Activated CD4-positive, alpha-beta T cell treated with anti-CD3 and anti-CD28 coated beads for 4 hours (primary cell): Measurements from ENCODE around the gene CEP250.
A peak's percentile ranks its signal among the peaks of the same experiment; 100 is the strongest.
"Not testable (repeated sequence)": the region's sequence is repeated elsewhere in the genome, so short reads cannot be mapped to it uniquely, and the experiment has no call there.

Experiments
- DNase-seq, 2 donors: peaks; one replicate each; pipeline ENCODE4 v3.0.0-alpha.2; 2020

The CEP250 gene

DNA sequence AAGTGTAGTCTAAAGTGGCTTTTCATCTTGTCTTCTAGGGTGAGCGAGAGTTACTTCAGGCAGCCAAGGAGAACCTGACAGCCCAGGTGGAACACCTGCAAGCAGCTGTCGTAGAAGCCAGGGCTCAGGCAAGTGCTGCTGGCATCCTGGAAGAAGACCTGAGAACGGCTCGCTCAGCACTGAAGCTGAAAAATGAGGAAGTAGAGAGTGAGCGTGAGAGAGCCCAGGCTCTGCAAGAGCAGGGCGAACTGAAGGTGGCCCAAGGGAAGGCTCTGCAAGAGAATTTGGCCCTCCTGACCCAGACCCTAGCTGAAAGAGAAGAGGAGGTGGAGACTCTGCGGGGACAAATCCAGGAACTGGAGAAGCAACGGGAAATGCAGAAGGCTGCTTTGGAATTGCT is 47.0 kb downstream of the CEP250 start:
- no peak for DNase-seq

DNA sequence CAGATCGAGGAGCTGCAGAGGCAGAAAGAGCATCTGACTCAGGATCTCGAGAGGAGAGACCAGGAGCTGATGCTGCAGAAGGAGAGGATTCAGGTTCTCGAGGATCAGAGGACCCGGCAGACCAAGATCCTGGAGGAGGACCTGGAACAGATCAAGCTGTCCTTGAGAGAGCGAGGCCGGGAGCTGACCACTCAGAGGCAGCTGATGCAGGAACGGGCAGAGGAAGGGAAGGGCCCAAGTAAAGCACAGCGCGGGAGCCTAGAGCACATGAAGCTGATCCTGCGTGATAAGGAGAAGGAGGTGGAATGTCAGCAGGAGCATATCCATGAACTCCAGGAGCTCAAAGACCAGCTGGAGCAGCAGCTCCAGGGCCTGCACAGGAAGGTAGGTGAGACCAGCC is 47.9 kb downstream of the CEP250 start:
- DNase-seq = no peak

DNA sequence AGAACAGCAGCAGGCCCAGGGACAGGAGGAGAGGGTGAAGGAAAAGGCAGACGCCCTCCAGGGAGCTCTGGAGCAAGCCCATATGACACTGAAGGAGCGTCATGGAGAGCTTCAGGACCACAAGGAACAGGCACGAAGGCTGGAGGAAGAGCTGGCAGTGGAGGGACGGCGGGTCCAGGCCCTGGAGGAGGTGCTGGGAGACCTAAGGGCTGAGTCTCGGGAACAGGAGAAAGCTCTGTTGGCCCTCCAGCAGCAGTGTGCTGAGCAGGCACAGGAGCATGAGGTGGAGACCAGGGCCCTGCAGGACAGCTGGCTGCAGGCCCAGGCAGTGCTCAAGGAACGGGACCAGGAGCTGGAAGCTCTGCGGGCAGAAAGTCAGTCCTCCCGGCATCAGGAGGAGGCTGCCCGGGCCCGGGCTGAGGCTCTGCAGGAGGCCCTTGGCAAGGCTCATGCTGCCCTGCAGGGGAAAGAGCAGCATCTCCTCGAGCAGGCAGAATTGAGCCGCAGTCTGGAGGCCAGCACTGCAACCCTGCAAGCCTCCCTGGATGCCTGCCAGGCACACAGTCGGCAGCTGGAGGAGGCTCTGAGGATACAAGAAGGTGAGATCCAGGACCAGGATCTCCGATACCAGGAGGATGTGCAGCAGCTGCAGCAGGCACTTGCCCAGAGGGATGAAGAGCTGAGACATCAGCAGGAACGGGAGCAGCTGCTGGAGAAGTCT is 48.6 kb downstream of the CEP250 start:
- DNase-seq = no peak

DNA sequence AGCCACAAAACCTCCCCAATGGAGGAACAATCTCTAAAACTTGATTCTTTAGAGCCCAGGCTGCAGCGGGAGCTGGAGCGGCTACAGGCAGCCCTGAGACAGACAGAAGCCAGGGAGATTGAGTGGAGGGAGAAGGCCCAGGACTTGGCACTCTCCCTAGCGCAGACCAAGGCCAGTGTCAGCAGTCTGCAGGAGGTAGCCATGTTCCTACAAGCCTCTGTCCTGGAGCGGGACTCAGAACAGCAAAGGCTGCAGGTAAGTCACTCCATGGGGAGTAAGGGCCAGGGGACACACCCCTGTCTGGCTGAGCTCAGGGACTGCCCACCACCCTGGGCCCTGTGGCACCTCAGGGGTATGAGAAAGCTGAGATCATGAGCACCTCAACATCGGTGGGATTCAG is 49.4 kb downstream of the CEP250 start:
- DNase-seq = no peak

DNA sequence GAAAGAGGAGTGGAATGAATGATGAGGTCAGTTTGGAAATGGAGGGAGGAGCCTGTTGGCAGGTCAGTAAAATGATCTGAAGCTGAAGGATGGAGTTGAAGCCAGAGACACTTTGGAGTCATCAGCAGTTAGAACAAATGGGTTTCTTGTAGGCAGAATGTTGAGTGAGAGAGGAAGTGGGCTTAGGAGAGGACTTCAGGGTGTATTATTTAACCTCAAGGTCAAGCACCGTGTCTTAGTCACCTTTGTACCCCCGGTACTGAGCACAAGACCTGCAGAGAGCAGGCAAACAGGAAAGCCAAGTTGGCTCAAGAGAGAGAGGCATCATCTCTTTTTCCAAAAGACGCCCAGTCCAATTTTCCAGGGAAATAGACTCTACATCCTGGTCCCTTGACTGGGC is 50.8 kb downstream of the CEP250 start:
- DNase-seq = no peak

DNA sequence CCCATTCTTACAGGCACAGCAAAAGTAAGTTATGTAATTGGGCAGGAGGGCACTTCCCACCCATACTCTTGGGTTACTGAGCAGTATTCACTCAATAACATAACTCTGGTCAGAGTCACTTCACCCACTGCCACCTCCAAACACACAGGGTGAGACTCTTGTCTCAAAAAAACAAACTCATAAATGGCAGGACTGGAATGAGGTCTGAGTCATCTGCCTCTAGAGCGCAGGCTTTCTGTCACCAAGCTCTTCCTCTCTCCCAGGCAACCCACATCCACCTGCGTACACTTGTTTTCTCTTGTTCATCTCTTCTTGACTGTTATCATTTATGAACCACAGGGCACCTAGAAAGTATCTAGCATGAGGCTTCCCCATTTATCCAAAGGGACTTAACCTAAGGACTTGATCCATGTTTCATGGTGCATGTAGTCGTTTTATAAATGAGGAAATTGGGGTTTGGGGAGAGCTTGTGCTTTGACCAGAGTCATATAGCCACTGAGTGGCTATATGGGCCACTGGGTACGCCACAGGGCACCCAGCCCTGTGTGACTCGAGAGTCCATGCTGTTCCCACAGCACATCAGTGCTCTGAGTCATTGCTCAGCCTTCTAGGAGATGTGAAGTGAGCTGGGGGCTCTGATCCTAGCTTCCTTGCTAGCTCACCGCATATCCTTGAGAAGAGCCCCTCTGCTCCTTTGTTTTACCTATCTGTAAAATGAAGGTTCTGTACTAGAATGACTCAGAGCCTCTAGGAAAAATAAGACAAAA is 51.7 kb downstream of the CEP250 start:
- DNase-seq = no peak

DNA sequence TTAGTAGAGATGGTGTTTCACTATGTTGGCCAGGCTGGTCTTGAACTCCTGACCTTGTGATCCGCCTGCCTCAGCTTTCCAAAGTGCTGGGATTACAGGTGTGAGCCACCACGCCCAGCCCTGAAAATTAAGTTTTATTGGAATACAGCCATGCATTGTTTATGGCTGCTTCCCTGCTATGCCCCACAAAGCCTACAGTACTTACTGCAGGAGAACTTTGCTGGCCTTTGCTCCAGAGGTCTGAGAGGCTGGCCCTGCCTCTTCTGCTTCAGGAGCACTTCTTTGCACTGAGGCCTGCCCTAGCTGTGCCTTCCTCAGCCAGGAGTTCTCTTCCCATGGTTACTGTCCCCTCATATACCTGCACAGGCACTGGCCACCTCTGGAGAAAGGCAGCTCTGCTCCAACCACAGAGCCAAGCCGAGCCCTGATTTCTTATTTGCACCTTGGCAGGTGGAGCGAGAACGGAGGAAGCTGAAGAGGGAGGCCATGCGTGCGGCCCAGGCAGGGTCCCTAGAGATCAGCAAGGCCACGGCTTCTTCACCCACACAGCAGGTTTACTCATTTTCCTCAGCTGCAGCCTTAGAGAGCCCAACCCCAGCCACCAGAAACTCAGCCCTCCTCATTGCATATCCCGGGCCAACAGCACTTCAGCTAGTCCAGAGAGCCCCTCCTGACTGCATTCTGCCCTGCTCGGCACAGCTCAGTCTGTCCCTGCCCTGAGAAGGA is 53.3 kb downstream of the CEP250 start:
- DNase-seq = no peak

DNA sequence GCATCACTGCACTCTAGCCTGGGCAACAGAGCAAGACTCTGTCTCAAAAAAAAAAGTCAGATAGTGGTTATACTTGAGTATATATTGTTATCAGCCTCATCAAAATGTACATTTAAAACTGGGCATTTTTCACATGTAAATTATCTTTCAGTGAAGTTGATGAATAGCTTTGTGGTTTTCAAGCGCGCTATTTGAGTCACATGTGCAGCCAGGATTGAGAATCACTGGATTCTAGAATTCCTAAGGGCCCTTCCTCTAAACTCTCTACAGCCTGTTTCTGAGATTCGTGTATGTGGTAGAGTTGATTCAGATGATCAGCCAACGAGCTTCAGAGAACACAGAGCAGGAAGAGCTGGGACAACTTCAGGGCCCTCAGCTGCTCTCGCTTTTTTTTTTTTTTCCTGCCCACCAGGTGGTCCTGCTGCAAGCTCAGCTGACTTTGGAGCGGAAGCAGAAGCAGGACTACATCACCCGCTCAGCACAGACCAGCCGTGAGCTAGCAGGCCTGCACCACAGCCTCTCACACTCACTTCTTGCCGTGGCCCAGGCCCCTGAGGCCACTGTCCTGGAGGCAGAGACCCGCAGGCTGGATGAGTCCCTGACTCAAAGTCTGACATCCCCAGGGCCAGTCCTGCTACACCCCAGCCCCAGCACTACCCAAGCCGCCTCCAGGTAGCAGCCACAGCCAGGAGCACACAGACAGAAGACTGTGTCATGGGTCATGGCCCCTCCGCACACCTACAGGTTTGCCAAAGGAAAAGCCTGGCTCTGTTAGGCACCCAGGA is 55.7 kb downstream of the CEP250 start:
- no peak for DNase-seq

DNA sequence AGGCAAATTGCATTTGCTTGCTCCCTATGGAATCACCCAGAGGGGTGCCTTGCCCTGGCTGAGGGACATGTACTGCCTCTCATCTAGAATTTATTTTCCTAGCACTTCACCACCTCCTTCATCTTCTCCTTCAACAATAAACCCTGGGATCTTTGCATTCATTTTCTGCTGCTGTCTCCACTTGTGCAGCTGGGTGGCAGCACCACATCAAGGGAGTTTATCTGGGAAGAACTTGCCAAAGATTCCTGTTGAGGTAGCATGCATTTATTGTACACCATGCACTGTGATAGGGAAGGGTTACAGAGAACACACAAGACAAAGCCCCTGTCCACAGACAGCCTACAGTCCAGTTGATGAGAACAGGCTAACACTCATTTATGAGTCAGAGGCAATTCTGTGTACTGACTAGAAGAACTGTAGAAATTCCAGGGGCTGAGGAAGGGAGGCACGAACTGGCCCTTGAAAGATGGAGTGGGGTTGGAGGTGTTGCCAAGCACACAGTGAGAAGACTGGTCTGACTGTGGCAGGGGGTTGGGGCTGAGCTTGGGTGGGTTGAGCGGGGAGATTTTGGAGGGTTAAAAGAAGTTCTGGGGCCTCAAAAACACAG is 56.5 kb downstream of the CEP250 start:
- DNase-seq = no peak

DNA sequence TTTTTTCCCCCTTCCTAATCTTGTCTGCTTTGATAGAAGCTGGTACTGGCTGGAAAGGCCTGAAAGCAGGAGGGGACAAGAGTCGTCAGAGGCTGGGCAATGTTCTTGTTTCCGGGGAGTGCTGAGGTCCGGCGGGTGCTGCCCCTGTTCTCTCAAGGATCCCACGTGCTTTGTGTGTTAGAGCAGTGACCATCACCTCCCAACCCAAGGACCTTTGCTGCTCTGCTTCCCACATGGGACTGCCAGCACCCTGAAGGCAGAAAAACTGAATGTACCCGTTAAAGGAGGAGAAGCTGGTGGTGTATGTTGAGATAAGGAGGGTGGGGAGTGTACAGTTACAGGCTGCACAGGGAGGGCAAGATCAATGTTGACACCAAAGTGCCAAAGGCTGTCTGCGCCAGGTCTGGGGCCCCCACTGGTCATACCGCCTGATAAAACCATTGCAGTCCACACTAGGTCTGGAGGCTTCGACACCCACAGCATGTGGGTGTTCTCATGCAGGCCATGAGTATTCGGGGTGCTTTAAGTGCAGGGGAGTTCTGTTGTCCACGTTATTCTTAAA is 59.1 kb downstream of the CEP250 start:
- no peak for DNase-seq

DNA sequence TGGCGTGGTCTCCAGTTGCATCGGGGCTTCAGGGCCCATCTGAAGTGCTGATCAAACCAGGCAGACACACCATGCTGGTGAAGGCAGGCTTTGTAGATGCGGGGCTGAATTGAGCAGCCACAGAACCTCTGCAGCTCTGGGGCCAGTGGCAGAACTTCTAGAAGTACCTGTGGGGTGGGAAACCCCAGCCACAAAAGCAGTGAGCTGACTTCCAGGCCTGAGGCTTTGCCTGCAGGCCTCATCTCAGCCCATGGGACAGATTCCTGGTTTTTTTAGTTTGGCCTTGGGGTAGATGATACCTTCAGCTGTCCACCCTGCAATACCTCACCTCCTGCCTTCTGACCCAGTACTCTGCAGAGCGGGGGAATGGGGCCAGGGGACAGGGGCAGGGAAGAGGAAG is 59.9 kb downstream of the CEP250 start:
- no peak for DNase-seq

DNA sequence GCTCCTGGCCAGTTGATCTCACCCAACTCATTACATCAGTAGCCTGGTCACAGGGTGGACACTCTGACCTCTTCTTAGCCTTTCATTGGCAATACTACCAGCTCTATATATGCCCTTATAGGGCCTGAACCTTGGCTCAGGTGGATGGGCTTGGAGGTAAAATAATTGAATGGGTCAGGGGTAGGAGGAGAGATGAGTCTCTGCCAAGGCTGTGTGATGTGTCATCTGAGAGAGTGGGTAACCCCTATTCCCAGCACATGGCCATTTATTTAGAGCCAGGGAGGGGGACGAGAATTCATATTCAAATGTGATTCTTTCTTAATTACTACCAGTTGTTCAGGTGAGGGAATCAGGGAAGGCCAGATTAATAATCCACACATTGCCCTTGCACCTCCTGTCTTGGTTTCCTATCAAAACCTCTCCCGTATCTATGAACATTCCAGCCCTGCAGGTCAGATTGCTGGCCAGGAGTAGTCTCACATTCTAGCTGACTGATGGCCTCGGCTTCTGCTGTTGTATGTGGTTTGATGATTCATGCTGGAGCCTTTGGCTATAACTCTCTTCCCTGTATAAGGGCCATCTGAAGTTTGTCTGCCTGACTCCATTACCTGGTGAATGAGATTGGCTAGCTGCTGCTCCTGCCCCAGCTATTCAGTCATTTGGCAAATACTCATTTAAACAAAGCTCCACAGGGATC is 60.7 kb downstream of the CEP250 start:
- DNase-seq = no peak

DNA sequence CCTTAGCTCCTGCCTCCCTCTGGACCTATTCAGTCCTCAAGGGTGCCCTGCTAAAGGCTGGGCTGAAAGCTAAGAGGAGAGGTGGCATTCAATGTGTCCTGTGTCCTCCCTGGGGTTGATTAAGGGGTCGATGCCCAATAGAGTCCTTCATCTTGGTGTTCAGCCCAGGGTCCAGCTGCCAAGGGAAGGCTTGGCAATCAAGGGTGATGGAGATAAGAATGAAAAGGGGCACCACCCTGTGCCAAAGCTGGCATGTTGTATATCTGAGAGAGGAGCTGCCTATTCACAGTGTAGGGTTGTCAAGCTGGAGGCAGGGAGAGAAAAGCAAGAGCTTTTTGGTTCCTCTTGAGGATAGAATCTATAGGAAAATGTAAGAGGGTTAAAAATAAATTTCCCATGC is 61.7 kb downstream of the CEP250 start:
- no peak for DNase-seq

DNA sequence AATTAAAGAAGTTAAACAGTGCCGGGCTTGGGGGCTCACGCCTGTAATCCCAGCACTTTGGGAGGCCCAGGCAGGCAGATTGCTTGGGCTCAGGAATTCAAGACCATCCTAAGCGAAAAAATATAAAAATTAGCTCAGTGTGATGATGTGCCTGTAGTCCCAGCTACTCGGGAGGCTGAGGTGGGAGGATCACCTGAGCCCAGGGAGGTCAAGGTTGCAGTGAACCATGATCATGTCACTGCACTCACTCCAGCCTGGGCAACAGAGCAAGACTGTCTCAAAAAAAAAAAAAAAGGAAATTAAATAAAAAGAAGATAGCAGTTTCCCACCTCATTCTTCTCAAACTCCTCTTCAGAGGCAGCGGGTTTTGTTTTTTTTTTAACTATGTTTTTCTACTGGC is 62.4 kb downstream of the CEP250 start:
- not testable (repeated sequence) for DNase-seq

DNA sequence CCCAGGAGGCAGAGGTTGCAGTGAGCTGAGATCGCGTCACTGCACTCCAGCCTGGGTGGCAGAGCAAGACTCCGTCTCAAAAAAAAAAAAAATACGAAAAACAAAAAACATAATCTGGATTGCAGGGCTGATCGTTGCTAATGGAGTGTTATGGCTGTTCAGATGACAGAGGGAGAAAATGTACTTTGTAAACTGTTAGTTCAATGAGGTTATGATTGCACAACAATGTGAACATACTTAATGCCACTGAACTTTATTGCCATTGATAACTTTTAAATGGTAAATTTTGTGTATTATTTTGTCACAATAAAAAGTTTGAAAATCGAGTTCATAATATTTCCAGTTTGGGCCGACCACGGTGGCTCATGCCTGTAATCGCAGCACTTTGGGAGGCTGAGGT is 63.6 kb downstream of the CEP250 start:
- DNase-seq = no peak

DNA sequence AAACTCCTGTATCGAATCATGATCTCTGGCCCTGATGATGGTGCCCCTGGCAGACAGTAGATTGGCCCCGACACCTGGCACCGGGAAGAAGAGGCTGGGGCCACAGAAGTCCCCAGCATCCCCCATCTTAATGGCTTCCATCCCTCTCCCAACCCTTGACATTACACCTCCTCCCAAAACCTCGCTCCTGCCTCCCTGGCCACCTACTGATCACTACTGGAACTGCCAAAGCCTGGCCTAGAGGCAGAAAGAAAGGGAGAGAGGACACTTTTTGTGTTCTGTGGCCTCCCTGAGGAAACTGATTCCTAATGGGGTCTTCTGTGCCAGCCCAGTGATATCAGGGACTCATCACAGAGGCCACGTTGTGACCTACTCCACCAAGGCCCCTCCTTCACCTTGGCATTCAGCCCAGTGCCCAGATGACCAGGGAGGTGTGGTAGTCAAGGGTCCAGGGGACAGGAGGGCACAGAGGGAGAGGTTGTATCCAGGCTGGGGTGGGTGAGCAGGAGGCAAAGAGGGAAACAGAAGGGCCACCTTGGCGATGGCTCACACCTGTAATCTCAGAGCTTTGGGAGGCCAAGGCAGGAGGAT is 68.0 kb downstream of the CEP250 start:
- peak in 1 of 2 donors; percentile 21 for DNase-seq

DNA sequence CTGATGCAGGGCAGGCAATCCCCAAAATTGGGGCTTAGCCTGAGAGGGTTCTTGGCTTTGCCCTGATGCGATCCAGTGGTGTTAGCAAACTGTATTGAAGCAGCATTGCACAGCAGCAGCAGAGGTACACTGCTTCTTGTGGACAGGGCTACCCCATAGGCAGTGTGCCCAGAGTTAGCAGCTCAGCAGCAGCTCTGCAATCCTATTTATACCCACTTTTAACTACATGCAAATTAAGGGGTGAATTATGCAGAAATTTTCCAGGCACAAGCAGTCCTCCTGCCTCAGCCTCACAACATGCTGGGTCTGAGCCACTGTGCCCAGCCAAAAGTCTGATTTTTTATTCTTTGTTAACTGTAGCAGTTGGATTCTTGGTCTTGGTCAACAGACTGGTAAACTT is 70.2 kb downstream of the CEP250 start:
- DNase-seq = no peak

DNA sequence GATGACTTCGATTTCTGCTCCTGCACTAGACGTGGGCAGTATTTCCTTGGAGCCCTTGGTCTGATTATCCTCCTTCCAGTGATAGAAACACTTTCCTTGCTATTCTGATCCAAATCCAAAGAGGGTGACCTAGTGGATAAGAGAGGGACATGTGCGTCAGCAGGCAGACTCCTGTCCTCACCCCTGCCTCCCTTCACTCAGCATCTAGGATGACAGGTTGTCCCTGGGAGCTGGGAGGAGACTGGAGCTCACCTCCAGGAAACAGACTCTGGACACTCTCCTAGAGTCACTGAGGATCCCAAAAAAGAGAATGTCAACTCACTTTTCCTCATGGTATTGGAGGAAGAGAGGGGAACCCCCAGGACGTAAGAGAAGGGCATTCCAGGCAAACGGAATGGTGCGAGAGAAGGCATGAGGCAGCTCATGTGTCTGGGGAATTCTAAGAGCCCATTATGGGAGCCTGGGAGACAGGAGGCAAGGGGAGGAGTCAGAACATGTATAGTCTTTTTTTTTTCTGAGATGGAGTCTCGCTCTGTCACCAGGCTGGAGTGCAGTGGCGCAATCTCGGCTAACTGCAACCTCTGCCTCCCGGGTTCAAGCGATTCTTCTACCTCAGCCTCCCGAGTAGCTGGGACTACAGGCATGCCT is 71.8 kb downstream of the CEP250 start:
- DNase-seq = no peak

DNA sequence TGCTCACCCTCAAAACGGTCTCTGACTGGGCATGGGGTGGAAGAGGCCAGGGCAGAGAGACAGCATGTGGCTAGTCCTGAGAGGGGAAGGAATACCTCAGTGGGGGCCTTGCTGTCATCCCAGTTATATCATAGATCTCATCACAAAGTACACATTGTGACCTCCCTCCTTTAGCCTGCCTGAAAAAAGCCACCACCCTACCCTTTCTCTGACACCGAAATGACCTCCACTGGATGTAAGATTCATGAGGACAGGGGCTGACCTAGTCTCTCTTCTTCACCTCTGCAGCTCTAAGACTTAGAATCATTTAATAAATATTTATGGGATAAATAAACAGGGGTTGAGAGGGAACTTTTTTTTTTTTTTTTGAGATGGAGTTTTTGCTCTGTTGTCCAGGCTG is 74.2 kb downstream of the CEP250 start, which contains the start of gene C20orf173:
C20orf173 (minus strand) TSS at position 101 of the 400 bp plus-strand sequence. CDS start 279 bp downstream, outside the sequence.
- DNase-seq = no peak

DNA sequence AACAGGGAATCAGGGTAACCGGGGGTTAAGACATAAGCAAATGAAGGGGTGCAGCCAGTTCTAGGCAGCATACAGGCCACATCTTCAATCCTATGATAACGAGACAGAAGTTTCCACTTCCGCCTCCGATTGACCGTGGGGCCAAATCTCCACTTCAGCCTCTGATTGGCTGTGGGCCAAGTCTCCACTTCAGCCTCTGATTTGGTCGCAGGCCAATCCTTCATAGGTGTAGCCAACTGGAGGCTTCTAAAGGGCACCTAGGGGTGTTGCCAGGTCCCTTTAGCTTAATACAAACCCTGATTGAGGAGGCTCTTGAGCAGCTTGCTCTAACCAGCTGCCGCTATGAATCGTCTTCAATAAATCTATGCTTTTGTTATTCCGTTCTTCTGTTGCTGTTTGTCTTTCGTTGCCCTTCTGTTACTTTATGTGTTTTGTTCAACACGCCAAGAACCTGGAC is 84.4 kb downstream of the CEP250 start:
- no peak for DNase-seq
